Measurements from ENCODE around the gene VGLL3.

DNA sequence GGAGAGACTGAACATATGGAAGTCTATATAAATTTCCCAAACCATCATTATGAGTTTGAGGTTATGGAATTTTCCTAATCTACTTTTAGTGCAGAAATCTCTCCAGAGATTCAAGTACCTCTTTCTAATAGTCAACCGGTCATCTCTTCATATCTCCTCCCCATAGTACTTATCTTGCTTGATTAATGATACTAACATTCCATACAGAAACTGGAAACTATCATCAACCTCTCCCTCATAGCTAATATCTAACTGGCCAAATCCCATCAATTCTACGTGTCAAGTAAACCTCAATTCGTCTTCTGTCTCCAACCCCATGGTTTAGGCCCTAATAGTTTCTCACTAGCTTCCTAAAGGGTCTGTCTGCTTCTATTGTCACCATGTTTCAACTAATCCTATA lies 44.4 kb upstream of the VGLL3 start:
- no peak for TF ChIP-seq GATA2 (IDR thresholded peaks at IDR 0.05; ENCODE audit: low read depth, low read length)
- no peak for TF ChIP-seq GATA3 (IDR thresholded peaks at IDR 0.05; ENCODE audit: low read depth, low read length)

Data from SH-SY5Y (cell line).